Measurements from ENCODE around the gene UBE2K.
"Not testable (repeated sequence)": the region's sequence is repeated elsewhere in the genome, so short reads cannot be mapped to it uniquely, and the experiment has no call there.

Gene UBE2K

GRCh38 chr4:39813761-39814160, 115.8 kb downstream of the UBE2K start:
- not testable (repeated sequence) for DNase-seq

- no peak for DNase-seq
Measured at GRCh38 chr4:39814403-39815185, 116.7 kb downstream of the UBE2K start.

GRCh38 chr4:39818646-39819045, 120.7 kb downstream of the UBE2K start:
- DNase-seq = no peak

- DNase-seq = no peak
Measured at GRCh38 chr4:39820186-39820585, 122.2 kb downstream of the UBE2K start.

DNA sequence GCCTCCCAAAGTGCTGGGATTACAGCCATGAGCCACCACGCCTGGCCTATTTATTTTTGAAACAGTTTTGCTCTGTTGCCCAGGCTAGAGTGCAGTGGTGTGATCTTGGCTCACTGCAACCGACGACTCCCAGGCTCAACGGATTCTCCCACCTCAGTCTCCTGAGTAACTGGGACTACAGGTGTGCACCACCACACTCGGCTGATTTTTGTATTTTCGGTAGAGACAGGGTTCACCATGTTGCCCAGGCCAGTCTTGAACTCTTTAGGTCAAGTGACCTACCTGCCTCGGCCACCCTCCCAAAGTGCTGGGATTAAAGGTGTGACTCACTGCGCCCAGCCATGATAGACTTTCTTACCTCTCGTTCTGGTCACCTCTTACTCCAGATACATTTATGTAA, 124.0 kb downstream of the UBE2K start:
- DNase-seq = no peak

DNA sequence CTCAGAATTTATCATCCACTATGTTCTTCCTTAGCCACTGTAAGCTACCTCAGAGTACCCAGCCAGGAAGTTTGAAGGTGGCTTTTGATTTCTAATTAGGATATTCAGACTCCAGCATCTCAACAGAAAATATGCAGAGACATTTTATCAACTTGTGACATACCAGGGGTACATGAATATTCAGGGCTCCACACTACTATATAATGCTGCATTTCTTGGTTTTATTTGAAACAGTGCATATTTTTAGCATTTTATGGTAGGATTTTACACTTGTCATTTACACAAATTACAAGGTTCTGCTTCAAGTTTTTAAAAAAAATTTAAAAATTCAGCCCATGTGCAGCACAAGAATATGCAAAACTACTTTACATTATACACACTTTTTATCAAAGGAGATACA, 124.7 kb downstream of the UBE2K start:
- no peak for DNase-seq

DNA sequence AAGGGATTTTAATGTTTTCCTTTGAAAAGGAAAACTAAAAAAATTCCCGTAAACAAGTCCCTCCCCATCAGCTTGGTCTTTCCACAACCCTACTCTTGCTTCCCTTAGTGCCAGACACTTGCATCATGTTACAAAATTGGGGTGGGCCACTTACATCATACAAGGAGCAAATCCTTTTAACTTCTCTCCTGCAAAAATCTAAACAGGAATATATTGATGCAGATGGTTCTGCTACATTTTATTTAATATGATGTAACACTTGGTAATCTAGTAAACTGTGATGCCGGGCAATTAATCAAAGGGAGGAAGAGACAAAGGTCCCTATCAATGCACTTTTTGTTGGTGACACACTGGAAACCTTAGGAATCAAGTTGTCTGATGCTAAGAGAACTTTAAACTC, 125.3 kb downstream of the UBE2K start:
- DNase-seq = no peak

GRCh38 chr4:39825090-39825489, 127.2 kb downstream of the UBE2K start:
- no peak for DNase-seq

DNA sequence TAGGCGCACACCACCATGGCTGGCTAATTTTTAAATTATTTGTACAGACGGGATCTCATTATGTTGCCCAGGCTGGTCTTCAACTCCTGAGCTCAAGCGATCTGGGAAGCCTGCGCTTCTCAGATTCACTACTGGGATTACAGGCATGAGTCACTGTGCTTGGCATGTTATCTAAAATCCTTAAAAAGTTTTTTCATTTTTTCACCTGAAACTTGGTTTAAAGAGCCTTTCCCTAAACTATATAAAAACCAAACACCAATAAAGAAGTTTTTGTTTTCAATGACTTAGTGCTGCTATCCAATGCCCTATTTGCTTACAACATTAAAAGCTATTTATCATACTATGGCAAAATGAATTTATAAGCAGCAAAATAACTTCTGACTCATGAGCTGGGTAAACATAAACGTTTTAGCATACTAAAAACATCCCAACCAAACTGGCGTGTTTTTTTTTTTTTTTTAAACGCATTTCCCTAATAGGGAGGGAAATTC, 127.8 kb downstream of the UBE2K start:
- no peak for DNase-seq
